CD4-positive, alpha-beta T cell (primary cell): ENCODE results near the gene PLCL1. TPM values are rescaled to one million over a fixed set of nuclear protein-coding genes. Genes with fewer than 3 reads are reported as not detected.

Experiments
- ATAC-seq: fragments of 200-7000 bp; cut with Tn5 transposase; one replicate; pipeline ENCODE4 v1.10.0; 2022; ENCODE audit warnings: mild to moderate bottlenecking; ENCODE audit not compliant: poor library complexity
- CTCF ChIA-PET: fragments of 350-600 bp; sonication (Branson Sonifier 250); formaldehyde crosslinking; loops from one replicate; lab custom pipeline; 2021; ENCODE audit warnings: antibody characterized with exemption, inconsistent platforms; lab: Charles Lee
- POLR2A ChIA-PET: fragments of 350-600 bp; sonication (Branson Sonifier 250); formaldehyde crosslinking; loops from one replicate; lab custom pipeline; 2021; ENCODE audit warnings: antibody characterized with exemption, inconsistent platforms; lab: Charles Lee
- DNase-seq, 14 experiments: peaks; one replicate each; pipeline ENCODE4 v3.0.0-alpha.2; 2013 to 2020; ENCODE audit warnings: mixed read lengths in 2 of 14
- H3K27ac ChIP-seq, 2 donors: one replicate each; pipeline versions ENCODE4 v1.5.1 to v1.7.0; 2013; ENCODE audit warnings: low read length in 2 of 2, low read depth in 1 of 2, mild to moderate bottlenecking in 1 of 2
- H3K27me3 ChIP-seq, 2 experiments: 1 replicate in 1 of 2; 2 replicates in 1 of 2; pipeline versions ENCODE4 v1.6.1 to v1.7.0; 2013; ENCODE audit warnings: low read length in 2 of 2, control low read depth in 1 of 2, mild to moderate bottlenecking in 1 of 2, moderate library complexity in 1 of 2; ENCODE audit not compliant: insufficient read depth in 2 of 2, control insufficient read depth in 1 of 2
- H3K36me3 ChIP-seq: one replicate; pipeline ENCODE4 v1.6.1; 2013; ENCODE audit warnings: low read length, control low read depth; ENCODE audit not compliant: insufficient read depth
- H3K4me1 ChIP-seq: one replicate; pipeline ENCODE4 v1.6.1; 2013; ENCODE audit warnings: low read length, control low read depth; ENCODE audit not compliant: insufficient read depth
- H3K4me3 ChIP-seq: one replicate; pipeline ENCODE4 v1.5.1; 2013; ENCODE audit warnings: mild to moderate bottlenecking, low read length, moderate library complexity
- H3K9me3 ChIP-seq, 2 experiments: 1 replicate in 1 of 2; 2 replicates in 1 of 2; pipeline versions ENCODE4 v1.6.1 to v1.7.0; 2013; ENCODE audit warnings: low read length in 2 of 2, mild to moderate bottlenecking in 2 of 2, control low read depth in 1 of 2, moderate library complexity in 1 of 2; ENCODE audit not compliant: control insufficient read depth in 1 of 2, insufficient read depth in 1 of 2
- H3K27ac Mint-ChIP-seq: one replicate; pipeline ENCODE4 v1.8.0; 2020; ENCODE audit warnings: mixed read lengths
- H3K27me3 Mint-ChIP-seq: one replicate; pipeline ENCODE4 v1.8.0; 2021; ENCODE audit warnings: mixed read lengths
- H3K36me3 Mint-ChIP-seq: one replicate; pipeline ENCODE4 v1.8.0; 2021; ENCODE audit warnings: low read depth, mixed read lengths
- H3K4me1 Mint-ChIP-seq: one replicate; pipeline ENCODE4 v1.8.0; 2021; ENCODE audit warnings: low read depth, mixed read lengths
- H3K4me3 Mint-ChIP-seq: one replicate; pipeline ENCODE4 v1.8.0; 2020; ENCODE audit warnings: mild to moderate bottlenecking, mixed read lengths
- H3K9me3 Mint-ChIP-seq: one replicate; pipeline ENCODE4 v1.8.0; 2020; ENCODE audit warnings: mixed read lengths
- CTCF ChIP-seq: fragments of 200-600 bp; IDR thresholded peaks from one replicate; pipeline ENCODE4 v1.8.0; 2022; ENCODE audit warnings: antibody characterized with exemption, mild to moderate bottlenecking
- intact Hi-C, 2 experiments: fragments of 100-400 bp; cut with DNase I in 1 of 2; cut with micrococcal nuclease in 1 of 2; formaldehyde crosslinking; loops; one replicate each; pipeline versions ENCODE4 v1.15.1 to v1.9.0; 2023 to 2025; cut with DNase I, micrococcal nuclease
- total RNA-seq, 174 experiments: library from RNA in 2 of 174; stranded (reverse) in 2 of 174; gene quantifications; one replicate each; pipeline ENCODE4 v1.2.3 and lab custom pipeline; 2021 to 2026

PLCL1 gene
- total RNA-seq, 2 experiments from 2014 or later, result 27.0 to 28.3 TPM

GRCh38 chr2:198096965-198097364 is 292.6 kb downstream of the PLCL1 start:
- no peaks in the 10 kb centered on the region for H3K27me3 Mint-ChIP-seq
- no peak for TF ChIP-seq CTCF
- H3K36me3 Mint-ChIP-seq, result peaks cover 61% of the 10 kb centered on the region

GRCh38 chr2:198097630-198098029 is 293.2 kb downstream of the PLCL1 start:
- no peak overlapping the region for H3K4me3 ChIP-seq
- H3K27ac ChIP-seq, result no peak overlapping the region
- no peak for ATAC-seq
- POLR2A ChIA-PET, result interaction anchor here (0.7 kb wide), 1 partner anchor 14 kb away, joined by 3 read pairs; no protein-coding TSS in a partner anchor
- H3K9me3 ChIP-seq, result no peaks in the 10 kb centered on the region
- no peaks in the 10 kb centered on the region for H3K4me1 ChIP-seq
- Mint-ChIP-seq H3K27me3 (no peaks in the 10 kb centered on the region), H3K27ac (no peak overlapping the region), H3K4me3 (no peak overlapping the region), H3K9me3 (no peaks in the 10 kb centered on the region), H3K4me1 (peaks cover 4% of the 10 kb centered on the region), H3K36me3 (peaks cover 61% of the 10 kb centered on the region)
- CTCF ChIA-PET, result interaction anchor here (1.4 kb wide), 1 partner anchor 10 kb away, joined by 5 read pairs; no protein-coding TSS in a partner anchor
- DNase-seq, result no peak
- no peaks in the 10 kb centered on the region for H3K27me3 ChIP-seq
- intact Hi-C loops, result no loop called here
- peaks cover 8% of the 10 kb centered on the region for H3K36me3 ChIP-seq
- no peak for TF ChIP-seq CTCF

More at GRCh38 chr2:198096965-198097364, 292.6 kb downstream of the PLCL1 start:
- no peaks in the 10 kb centered on the region for H3K9me3 Mint-ChIP-seq
- H3K4me1 ChIP-seq, result no peaks in the 10 kb centered on the region
- no peaks in the 10 kb centered on the region for H3K9me3 ChIP-seq
- ATAC-seq, result no peak
- H3K27ac ChIP-seq, result no peak overlapping the region
- H3K4me3 Mint-ChIP-seq, result no peak overlapping the region
- ChIA-PET POLR2A (no interaction called here), CTCF (no interaction called here)
- peaks cover 4% of the 10 kb centered on the region for H3K4me1 Mint-ChIP-seq
- H3K27me3 ChIP-seq, result no peaks in the 10 kb centered on the region
- H3K36me3 ChIP-seq, result peaks cover 2% of the 10 kb centered on the region
- intact Hi-C loops, result no loop called here
- no peak overlapping the region for H3K27ac Mint-ChIP-seq
- no peak for DNase-seq
- no peak overlapping the region for H3K4me3 ChIP-seq

- no peak for TF ChIP-seq CTCF
- H3K9me3 Mint-ChIP-seq, result no peaks in the 10 kb centered on the region
- H3K36me3 Mint-ChIP-seq, result peaks cover 59% of the 10 kb centered on the region
These were observed 294.0 kb downstream of the PLCL1 start for GRCh38 chr2:198098386-198098785.

More at GRCh38 chr2:198098386-198098785, 294.0 kb downstream of the PLCL1 start:
- Histone ChIP-seq H3K27ac (no peak overlapping the region), H3K9me3 (no peaks in the 10 kb centered on the region), H3K27me3 (no peaks in the 10 kb centered on the region), H3K4me3 (no peak overlapping the region), H3K4me1 (no peaks in the 10 kb centered on the region), H3K36me3 (peaks cover 9% of the 10 kb centered on the region)
- ATAC-seq, result no peak
- intact Hi-C loops, result no loop called here
- ChIA-PET POLR2A (interaction anchor here (0.7 kb wide), 1 partner anchor 15 kb away, joined by 3 read pairs; no protein-coding TSS in a partner anchor), CTCF (interaction anchor here (1.4 kb wide), 1 partner anchor 9 kb away, joined by 5 read pairs; no protein-coding TSS in a partner anchor)
- no peak for DNase-seq
- Mint-ChIP-seq H3K27me3 (no peaks in the 10 kb centered on the region), H3K27ac (no peak overlapping the region), H3K4me3 (no peak overlapping the region), H3K4me1 (peaks cover 4% of the 10 kb centered on the region)
